SK-N-SH treated with all-trans-retinoic acid at 6 μM for 48 hours (cell line): ENCODE data around the gene DPYSL5.

ENCODE experiments used
- ARNTL ChIP-seq: fragments of 450-650 bp; formaldehyde crosslinking; IDR thresholded peaks from 2 replicates; pipeline ENCODE4 v1.5.0; 2020; ENCODE audit warnings: low read depth, mild to moderate bottlenecking, moderate library complexity, borderline replicate concordance
- PATZ1 ChIP-seq: fragments of 250-450 bp; sonication (Bioruptor Pico); IDR thresholded peaks from 2 replicates; pipeline ENCODE4 v1.8.0; 2020; ENCODE audit warnings: mild to moderate bottlenecking, moderate library complexity, borderline replicate concordance
- RARB ChIP-seq: fragments of 250-450 bp; sonication (Bioruptor Pico); IDR thresholded peaks from 2 replicates; pipeline ENCODE4 v1.8.0; 2021; ENCODE audit warnings: mild to moderate bottlenecking, moderate library complexity
- TOX ChIP-seq: fragments of 250-450 bp; sonication (Bioruptor Pico); IDR thresholded peaks from 2 replicates; pipeline ENCODE4 v1.8.0; 2021; ENCODE audit warnings: mild to moderate bottlenecking, moderate library complexity, borderline replicate concordance
- ZFP30 ChIP-seq: fragments of 450-650 bp; formaldehyde crosslinking; IDR thresholded peaks from 2 replicates; pipeline ENCODE4 v1.5.0; 2022; ENCODE audit warnings: mild to moderate bottlenecking, moderate library complexity
- ZNF565 ChIP-seq: fragments of 450-650 bp; formaldehyde crosslinking; conservative IDR thresholded peaks from 2 replicates; pipeline ENCODE4 v1.5.0; 2020; ENCODE audit warnings: low read depth, mild to moderate bottlenecking, moderate library complexity
- TF ChIP-seq, protein P1 (sequence below): fragments of 250-450 bp; sonication (Bioruptor Pico); IDR thresholded peaks from 2 replicates; pipeline ENCODE4 v1.5.1; 2021; ENCODE audit warnings: mild to moderate bottlenecking, moderate library complexity
- TF ChIP-seq, protein P2 (sequence below): fragments of 250-450 bp; sonication (Bioruptor Pico); IDR thresholded peaks from 2 replicates; pipeline ENCODE4 v1.8.0; 2021; ENCODE audit warnings: low read depth, mild to moderate bottlenecking, moderate library complexity, borderline replicate concordance

GRCh38 chr2:26900831-26901321 is 52.9 kb downstream of the DPYSL5 start:
- TF ChIP-seq ZNF565 (CRISPR knock-in tag) (no peak), ARNTL (CRISPR knock-in tag) (no peak), TOX (CRISPR knock-in tag) (no peak), RARB (CRISPR knock-in tag) (no peak), ZFP30 (no peak), PATZ1 (no peak)
- TF ChIP-seq, protein P1, sequence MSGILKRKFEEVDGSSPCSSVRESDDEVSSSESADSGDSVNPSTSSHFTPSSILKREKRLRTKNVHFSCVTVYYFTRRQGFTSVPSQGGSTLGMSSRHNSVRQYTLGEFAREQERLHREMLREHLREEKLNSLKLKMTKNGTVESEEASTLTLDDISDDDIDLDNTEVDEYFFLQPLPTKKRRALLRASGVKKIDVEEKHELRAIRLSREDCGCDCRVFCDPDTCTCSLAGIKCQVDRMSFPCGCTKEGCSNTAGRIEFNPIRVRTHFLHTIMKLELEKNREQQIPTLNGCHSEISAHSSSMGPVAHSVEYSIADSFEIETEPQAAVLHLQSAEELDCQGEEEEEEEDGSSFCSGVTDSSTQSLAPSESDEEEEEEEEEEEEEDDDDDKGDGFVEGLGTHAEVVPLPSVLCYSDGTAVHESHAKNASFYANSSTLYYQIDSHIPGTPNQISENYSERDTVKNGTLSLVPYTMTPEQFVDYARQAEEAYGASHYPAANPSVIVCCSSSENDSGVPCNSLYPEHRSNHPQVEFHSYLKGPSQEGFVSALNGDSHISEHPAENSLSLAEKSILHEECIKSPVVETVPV (CRISPR knock-in tag) = no peak
- TF ChIP-seq, protein P2, sequence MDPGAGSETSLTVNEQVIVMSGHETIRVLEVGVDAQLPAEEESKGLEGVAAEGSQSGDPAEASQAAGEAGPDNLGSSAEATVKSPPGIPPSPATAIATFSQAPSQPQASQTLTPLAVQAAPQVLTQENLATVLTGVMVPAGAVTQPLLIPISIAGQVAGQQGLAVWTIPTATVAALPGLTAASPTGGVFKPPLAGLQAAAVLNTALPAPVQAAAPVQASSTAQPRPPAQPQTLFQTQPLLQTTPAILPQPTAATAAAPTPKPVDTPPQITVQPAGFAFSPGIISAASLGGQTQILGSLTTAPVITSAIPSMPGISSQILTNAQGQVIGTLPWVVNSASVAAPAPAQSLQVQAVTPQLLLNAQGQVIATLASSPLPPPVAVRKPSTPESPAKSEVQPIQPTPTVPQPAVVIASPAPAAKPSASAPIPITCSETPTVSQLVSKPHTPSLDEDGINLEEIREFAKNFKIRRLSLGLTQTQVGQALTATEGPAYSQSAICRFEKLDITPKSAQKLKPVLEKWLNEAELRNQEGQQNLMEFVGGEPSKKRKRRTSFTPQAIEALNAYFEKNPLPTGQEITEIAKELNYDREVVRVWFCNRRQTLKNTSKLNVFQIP (CRISPR knock-in tag) = no peak
